PFSK-1 (cell line): Measurements from ENCODE around the gene FMO4. TPM values are rescaled to one million over a fixed set of nuclear protein-coding genes. Genes with fewer than 3 reads are reported as not detected.

ENCODE experiments used
- FOXP2 ChIP-seq: optimal IDR thresholded peaks from 2 replicates; pipeline ENCODE3; 2011; ENCODE audit warnings: borderline replicate concordance, control low read depth, inconsistent platforms; ENCODE audit not compliant: insufficient read depth; ENCODE audit errors: extremely low read length, extremely low read depth
- POLR2AphosphoS5 ChIP-seq: IDR thresholded peaks from 2 replicates; pipeline ENCODE4 v1.6.1; 2012; ENCODE audit warnings: low read depth, mild to moderate bottlenecking, control low read depth, low read length, moderate library complexity
- SIN3A ChIP-seq: IDR thresholded peaks from 2 replicates; pipeline ENCODE4 v1.6.1; 2012; ENCODE audit warnings: mild to moderate bottlenecking, low read length, moderate library complexity, borderline replicate concordance; ENCODE audit not compliant: insufficient read depth
- TAF1 ChIP-seq: IDR thresholded peaks from 2 replicates; pipeline ENCODE4 v1.6.1; 2012; ENCODE audit warnings: low read length, control low read depth, borderline replicate concordance; ENCODE audit not compliant: insufficient read depth
- polyA plus RNA-seq: library from polyadenylated mRNA; unstranded; fragments of >200 nt; gene quantifications from one replicate; pipeline ENCODE4 v1.2.1, GENCODE V29; 2012; ENCODE audit warnings: low read depth, missing spikeins; ENCODE audit not compliant: insufficient read length
- TF ChIP-seq, protein P1 (sequence below), 2 experiments: IDR thresholded peaks; 2 replicates each; pipeline versions ENCODE4 v1.6.1 to v1.8.0; 2011 to 2012; ENCODE audit warnings: low read depth in 2 of 2, low read length in 2 of 2, control low read depth in 1 of 2, inconsistent platforms in 1 of 2, mild to moderate bottlenecking in 1 of 2, moderate library complexity in 1 of 2; ENCODE audit not compliant: insufficient read depth in 1 of 2

Gene FMO4, protein sequence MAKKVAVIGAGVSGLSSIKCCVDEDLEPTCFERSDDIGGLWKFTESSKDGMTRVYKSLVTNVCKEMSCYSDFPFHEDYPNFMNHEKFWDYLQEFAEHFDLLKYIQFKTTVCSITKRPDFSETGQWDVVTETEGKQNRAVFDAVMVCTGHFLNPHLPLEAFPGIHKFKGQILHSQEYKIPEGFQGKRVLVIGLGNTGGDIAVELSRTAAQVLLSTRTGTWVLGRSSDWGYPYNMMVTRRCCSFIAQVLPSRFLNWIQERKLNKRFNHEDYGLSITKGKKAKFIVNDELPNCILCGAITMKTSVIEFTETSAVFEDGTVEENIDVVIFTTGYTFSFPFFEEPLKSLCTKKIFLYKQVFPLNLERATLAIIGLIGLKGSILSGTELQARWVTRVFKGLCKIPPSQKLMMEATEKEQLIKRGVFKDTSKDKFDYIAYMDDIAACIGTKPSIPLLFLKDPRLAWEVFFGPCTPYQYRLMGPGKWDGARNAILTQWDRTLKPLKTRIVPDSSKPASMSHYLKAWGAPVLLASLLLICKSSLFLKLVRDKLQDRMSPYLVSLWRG
- polyA plus RNA-seq, result not detected

DNA sequence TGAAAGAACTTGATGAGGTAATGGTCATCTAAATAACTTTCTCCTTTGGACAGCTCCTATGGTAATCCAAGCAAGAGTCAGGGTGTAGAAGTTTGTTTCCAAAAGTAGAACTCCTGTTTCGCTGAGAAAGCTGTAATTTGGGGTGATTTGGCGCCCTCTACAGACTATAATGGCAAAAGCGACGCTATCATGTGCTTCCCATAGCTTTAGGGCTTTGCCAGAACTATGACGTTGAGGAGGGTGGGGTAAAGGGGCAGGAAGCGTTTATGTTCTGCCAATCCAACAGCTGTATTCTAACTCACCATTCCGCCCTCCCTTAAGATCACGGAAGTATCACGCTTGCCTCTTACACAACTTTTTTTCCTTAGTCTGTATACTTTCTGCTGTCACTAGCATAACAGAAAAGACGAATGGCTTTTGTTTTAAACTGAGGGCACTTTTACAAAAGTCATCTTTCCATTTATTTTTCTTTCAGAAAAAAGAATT lies at the start of gene FMO4:
Gene FMO4, plus strand, starts transcription at position 349 of the 486 bp plus-strand sequence. CDS start 5,643 bp downstream, outside the sequence.
- TF ChIP-seq POLR2AphosphoS5 (0 out of 2 replicates have a peak, but pooled peaks have one; percentile 22), FOXP2 (no peak), TAF1 (peak; percentile 55; the same call in 1 of the 2 replicates), SIN3A (0 out of 2 replicates have a peak, but pooled peaks have one; percentile 47)
- TF ChIP-seq, protein P1, sequence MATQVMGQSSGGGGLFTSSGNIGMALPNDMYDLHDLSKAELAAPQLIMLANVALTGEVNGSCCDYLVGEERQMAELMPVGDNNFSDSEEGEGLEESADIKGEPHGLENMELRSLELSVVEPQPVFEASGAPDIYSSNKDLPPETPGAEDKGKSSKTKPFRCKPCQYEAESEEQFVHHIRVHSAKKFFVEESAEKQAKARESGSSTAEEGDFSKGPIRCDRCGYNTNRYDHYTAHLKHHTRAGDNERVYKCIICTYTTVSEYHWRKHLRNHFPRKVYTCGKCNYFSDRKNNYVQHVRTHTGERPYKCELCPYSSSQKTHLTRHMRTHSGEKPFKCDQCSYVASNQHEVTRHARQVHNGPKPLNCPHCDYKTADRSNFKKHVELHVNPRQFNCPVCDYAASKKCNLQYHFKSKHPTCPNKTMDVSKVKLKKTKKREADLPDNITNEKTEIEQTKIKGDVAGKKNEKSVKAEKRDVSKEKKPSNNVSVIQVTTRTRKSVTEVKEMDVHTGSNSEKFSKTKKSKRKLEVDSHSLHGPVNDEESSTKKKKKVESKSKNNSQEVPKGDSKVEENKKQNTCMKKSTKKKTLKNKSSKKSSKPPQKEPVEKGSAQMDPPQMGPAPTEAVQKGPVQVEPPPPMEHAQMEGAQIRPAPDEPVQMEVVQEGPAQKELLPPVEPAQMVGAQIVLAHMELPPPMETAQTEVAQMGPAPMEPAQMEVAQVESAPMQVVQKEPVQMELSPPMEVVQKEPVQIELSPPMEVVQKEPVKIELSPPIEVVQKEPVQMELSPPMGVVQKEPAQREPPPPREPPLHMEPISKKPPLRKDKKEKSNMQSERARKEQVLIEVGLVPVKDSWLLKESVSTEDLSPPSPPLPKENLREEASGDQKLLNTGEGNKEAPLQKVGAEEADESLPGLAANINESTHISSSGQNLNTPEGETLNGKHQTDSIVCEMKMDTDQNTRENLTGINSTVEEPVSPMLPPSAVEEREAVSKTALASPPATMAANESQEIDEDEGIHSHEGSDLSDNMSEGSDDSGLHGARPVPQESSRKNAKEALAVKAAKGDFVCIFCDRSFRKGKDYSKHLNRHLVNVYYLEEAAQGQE (IDR thresholded peaks at IDR 0.05; ENCODE audit: insufficient read depth in 1 of 2, low read depth in 2 of 2, low read length in 2 of 2), result peak; percentile 59 to 81; a peak in 3 of 4 replicates

DNA sequence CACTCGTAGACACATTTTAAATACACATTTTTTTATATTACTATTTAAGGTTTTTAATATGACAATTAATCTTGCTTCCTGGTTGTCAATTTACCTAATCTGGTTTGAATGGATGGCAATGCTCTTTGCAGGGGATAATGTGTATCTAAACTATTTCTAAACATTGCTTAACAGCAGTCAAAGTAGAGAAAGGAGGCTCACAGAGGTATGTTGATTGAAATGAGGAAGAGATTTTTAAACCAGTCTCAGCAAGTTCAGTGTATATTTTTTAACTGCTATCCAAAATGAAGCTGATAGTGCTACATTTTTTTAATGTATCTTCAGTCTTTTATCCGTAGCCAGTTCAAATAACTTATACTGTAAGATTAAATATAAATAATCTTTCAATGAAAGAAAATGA lies 48.3 kb upstream of the FMO4 start:
- TF ChIP-seq, protein P1 (IDR thresholded peaks at IDR 0.05; ENCODE audit: insufficient read depth in 1 of 2, low read depth in 2 of 2, low read length in 2 of 2), result no peak
- TF ChIP-seq TAF1 (no peak), POLR2AphosphoS5 (no peak), FOXP2 (no peak), SIN3A (no peak)

DNA sequence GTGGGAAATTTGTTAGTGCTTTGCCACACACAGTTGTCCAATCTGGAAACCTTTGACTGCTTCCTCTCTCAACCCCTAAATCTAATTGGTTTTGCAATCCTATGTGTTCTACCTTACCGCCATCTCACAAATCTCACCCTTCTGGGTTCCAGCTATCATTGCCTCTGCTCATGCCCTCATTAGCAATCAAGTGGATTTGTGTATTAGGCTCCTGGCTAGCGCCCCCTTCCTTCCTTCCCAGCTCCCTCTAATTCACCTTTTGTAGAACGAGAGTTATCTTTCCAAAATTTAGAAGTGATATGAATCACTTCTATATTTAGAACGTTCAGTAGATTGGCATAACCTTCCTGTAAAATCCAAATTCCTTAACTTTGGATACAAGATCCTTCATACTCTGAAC lies 47.1 kb upstream of the FMO4 start:
- TF ChIP-seq POLR2AphosphoS5 (no peak), TAF1 (no peak), SIN3A (no peak), FOXP2 (no peak)
- TF ChIP-seq, protein P1 (IDR thresholded peaks at IDR 0.05; ENCODE audit: insufficient read depth in 1 of 2, low read depth in 2 of 2, low read length in 2 of 2), result no peak

DNA sequence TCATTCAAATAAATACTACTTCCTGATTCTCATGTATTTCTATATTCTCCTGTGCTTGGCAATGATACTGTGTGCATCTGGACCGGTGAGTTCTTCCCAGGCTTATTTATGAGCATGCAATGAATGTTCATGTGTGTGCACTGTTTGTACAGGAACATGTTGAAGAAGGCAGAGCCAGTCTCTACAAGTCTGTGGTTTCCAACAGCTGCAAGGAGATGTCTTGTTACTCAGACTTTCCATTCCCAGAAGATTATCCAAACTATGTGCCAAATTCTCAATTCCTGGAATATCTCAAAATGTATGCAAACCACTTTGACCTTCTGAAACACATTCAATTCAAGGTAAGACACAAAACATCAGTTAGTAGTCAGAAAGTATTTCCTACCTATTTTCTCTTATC lies 46.6 kb upstream of the FMO4 start:
- TF ChIP-seq FOXP2, result no peak
- no peak for TF ChIP-seq SIN3A
- TF ChIP-seq, protein P1 (IDR thresholded peaks at IDR 0.05; ENCODE audit: insufficient read depth in 1 of 2, low read depth in 2 of 2, low read length in 2 of 2), result no peak
- TF ChIP-seq POLR2AphosphoS5, result no peak
- no peak for TF ChIP-seq TAF1
